Prostate gland (tissue), 2 donors: ENCODE results near the gene ZFYVE16. TPM values are rescaled to one million over a fixed set of nuclear protein-coding genes. Genes with fewer than 3 reads are reported as not detected.
A peak's percentile ranks its signal among the peaks of the same experiment; 100 is the strongest.

Experiments used
- DNase-seq: peaks from one replicate; pipeline ENCODE4 v3.0.0-alpha.2; 2019; ENCODE audit warnings: low spot score
- H3K27ac ChIP-seq, 2 donors: fragments of 200-600 bp; sonication (generic); 2 replicates each; pipeline ENCODE4 v1.5.1; 2017 to 2019
- H3K27me3 ChIP-seq: fragments of 200-600 bp; sonication (generic); replicated peaks from 2 replicates; pipeline ENCODE4 v1.5.1; 2019; ENCODE audit not compliant: insufficient read depth
- H3K36me3 ChIP-seq, 2 donors: fragments of 200-600 bp; sonication (generic); 1 replicate in 1 of 2; 2 replicates in 1 of 2; pipeline versions ENCODE4 v1.5.1 to v1.8.1; 2017 to 2019
- H3K4me1 ChIP-seq: fragments of 200-600 bp; sonication (generic); replicated peaks from 2 replicates; pipeline ENCODE4 v1.5.1; 2019
- H3K4me3 ChIP-seq, 2 donors: fragments of 200-600 bp; sonication (generic); 2 replicates each; pipeline ENCODE4 v1.5.1; 2017 to 2019
- H3K9me3 ChIP-seq: fragments of 200-600 bp; sonication (generic); 2 replicates; pipeline ENCODE4 v1.5.1; 2017
- POLR2A ChIP-seq: fragments of 450-650 bp; IDR thresholded peaks from one replicate; pipeline ENCODE4 v1.6.1; 2016; ENCODE audit warnings: antibody characterized with exemption, mild to moderate bottlenecking
- POLR2AphosphoS5 ChIP-seq: sonication (generic); formaldehyde crosslinking; IDR thresholded peaks from one replicate; pipeline ENCODE4 v1.6.1; 2017; ENCODE audit warnings: antibody characterized with exemption
- WGBS: methylation state at CpG from one replicate; pipeline ENCODE4 v1.1.5; 2018; 5-methylcytosine and 5-hydroxymethylcytosine counted together
- intact Hi-C: fragments of 100-400 bp; cut with DNase I; formaldehyde crosslinking; loops from one replicate; pipeline ENCODE4 v1.14.2; 2022
- total RNA-seq, 2 donors: library from RNA; depleted of rRNA; stranded (reverse); fragments of >200 nt; gene quantifications; one replicate each; pipeline ENCODE4 v1.1.0, GENCODE V29; 2016
- TF ChIP-seq, protein P1 (sequence below), 4 experiments: fragments of 200-600 bp in 2 of 4; fragments of 450-650 bp in 2 of 4; sonication (generic) in 2 of 4; IDR thresholded peaks; 1 replicate in 3 of 4; 2 replicates in 1 of 4; pipeline ENCODE4 v1.5.1; 2016 to 2019; ENCODE audit warnings: antibody characterized with exemption in 4 of 4, mild to moderate bottlenecking in 2 of 4, moderate library complexity in 2 of 4

The ZFYVE16 gene
- total RNA-seq, 2 donors from 2014 or later, result 29.4 to 41.1 TPM

- Histone ChIP-seq H3K4me3 (no peak overlapping the region), H3K36me3 (peaks cover 0 to 4% of the 10 kb centered on the region in 2 donors), H3K4me1 (no peaks in the 10 kb centered on the region), H3K27ac (no peak overlapping the region), H3K9me3 (no peaks in the 10 kb centered on the region), H3K27me3 (no peaks in the 10 kb centered on the region)
- TF ChIP-seq POLR2AphosphoS5 (no peak), POLR2A (no peak)
- TF ChIP-seq, protein P1, sequence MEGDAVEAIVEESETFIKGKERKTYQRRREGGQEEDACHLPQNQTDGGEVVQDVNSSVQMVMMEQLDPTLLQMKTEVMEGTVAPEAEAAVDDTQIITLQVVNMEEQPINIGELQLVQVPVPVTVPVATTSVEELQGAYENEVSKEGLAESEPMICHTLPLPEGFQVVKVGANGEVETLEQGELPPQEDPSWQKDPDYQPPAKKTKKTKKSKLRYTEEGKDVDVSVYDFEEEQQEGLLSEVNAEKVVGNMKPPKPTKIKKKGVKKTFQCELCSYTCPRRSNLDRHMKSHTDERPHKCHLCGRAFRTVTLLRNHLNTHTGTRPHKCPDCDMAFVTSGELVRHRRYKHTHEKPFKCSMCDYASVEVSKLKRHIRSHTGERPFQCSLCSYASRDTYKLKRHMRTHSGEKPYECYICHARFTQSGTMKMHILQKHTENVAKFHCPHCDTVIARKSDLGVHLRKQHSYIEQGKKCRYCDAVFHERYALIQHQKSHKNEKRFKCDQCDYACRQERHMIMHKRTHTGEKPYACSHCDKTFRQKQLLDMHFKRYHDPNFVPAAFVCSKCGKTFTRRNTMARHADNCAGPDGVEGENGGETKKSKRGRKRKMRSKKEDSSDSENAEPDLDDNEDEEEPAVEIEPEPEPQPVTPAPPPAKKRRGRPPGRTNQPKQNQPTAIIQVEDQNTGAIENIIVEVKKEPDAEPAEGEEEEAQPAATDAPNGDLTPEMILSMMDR (IDR thresholded peaks at IDR 0.05), result no peak
- intact Hi-C loops, result no loop called here
- WGBS, result 91% methylated on average over 3 of the region's 3 CpGs
- no peak for DNase-seq
Observed at GRCh38 chr5:80483636-80484232, 75.9 kb downstream of the ZFYVE16 start.

- intact Hi-C loops, result loop anchor here (5.0 kb wide), 2 partner anchors 80 to 185 kb away; partner anchors contain the start of gene ZFYVE16
Observed at GRCh38 chr5:80487444-80487828, 79.6 kb downstream of the ZFYVE16 start.

GRCh38 chr5:80487829-80488721 lies 80.2 kb downstream of the ZFYVE16 start, which contains the start of gene FAM151B:
FAM151B (plus strand) TSS chr5:80488100; CDS start chr5:80488124, 24 bp downstream.
- peak; percentile 94 for DNase-seq
- under 1% methylated on average over 65 of the region's 85 CpGs for WGBS

More at GRCh38 chr5:80487444-80487828, 79.6 kb downstream of the ZFYVE16 start:
- Histone ChIP-seq H3K36me3 (peaks cover 0 to 4% of the 10 kb centered on the region in 2 donors), H3K9me3 (no peaks in the 10 kb centered on the region), H3K27me3 (no peaks in the 10 kb centered on the region), H3K4me3 (peak overlapping the region; percentile 53 to 64), H3K4me1 (no peaks in the 10 kb centered on the region), H3K27ac (peak overlapping the region; percentile 82 to 88)
- no peak for DNase-seq
- WGBS, result 56% methylated on average over 18 of the region's 18 CpGs
- TF ChIP-seq, protein P1 (IDR thresholded peaks at IDR 0.05), result no peak
- TF ChIP-seq POLR2AphosphoS5, result no peak
- no peak for TF ChIP-seq POLR2A

GRCh38 chr5:80491296-80491695 lies 83.4 kb downstream of the ZFYVE16 start:
- DNase-seq, result no peak
- intact Hi-C loops, result no loop called here
- 94% methylated on average over 3 of the region's 3 CpGs for WGBS
- Histone ChIP-seq H3K27ac (no peak overlapping the region), H3K36me3 (no peaks in the 10 kb centered on the region), H3K27me3 (no peaks in the 10 kb centered on the region), H3K4me3 (no peak overlapping the region), H3K9me3 (no peaks in the 10 kb centered on the region), H3K4me1 (no peaks in the 10 kb centered on the region)
- TF ChIP-seq, protein P1 (IDR thresholded peaks at IDR 0.05), result no peak
- TF ChIP-seq POLR2AphosphoS5 (no peak), POLR2A (no peak)

More at GRCh38 chr5:80487829-80488721, 80.2 kb downstream of the ZFYVE16 start, which contains the start of gene FAM151B:
- intact Hi-C loops, result loop anchor here (5.0 kb wide), 2 partner anchors 81 to 184 kb away; partner anchors contain the start of gene ZFYVE16
- H3K9me3 ChIP-seq, result no peaks in the 10 kb centered on the region
- H3K36me3 ChIP-seq, result peaks cover 0 to 4% of the 10 kb centered on the region in 2 donors
- TF ChIP-seq POLR2AphosphoS5 (peak; percentile 88), POLR2A (peak; percentile 52)
- TF ChIP-seq, protein P1 (IDR thresholded peaks at IDR 0.05), result peak in 1 of 4 experiments; percentile 44
- no peaks in the 10 kb centered on the region for H3K27me3 ChIP-seq
- peak within 1 kb of the TSS; percentile 53 to 64 for H3K4me3 ChIP-seq
- H3K4me1 ChIP-seq, result no peaks in the 10 kb centered on the region
- H3K27ac ChIP-seq, result peak within 1 kb of the TSS; percentile 82 to 88
